HCT116 (cell line): Measurements from ENCODE around the gene MXD1. TPM values are rescaled to one million over a fixed set of nuclear protein-coding genes. Genes with fewer than 3 reads are reported as not detected.

Experiments used
- ATAC-seq: fragments of 200-7000 bp; cut with Tn5 transposase; 2 replicates; pipeline ENCODE4 v1.9.1; 2020; ENCODE audit warnings: mild to moderate bottlenecking, moderate library complexity
- BruUV-seq: library from RNA; stranded (reverse); fragments of 400-500 nt; replicated peaks from 2 replicates; lab custom pipeline; 2021; lab: Mats Ljungman, UMichigan
- CTCF ChIA-PET: fragments of 300-600 bp; sonication (Branson Sonifier 250); formaldehyde crosslinking; loops from one replicate; lab custom pipeline; 2021; ENCODE audit warnings: antibody characterized with exemption; lab: Charles Lee
- POLR2A ChIA-PET: fragments of 300-600, 350-600 bp; sonication (Branson Sonifier 250); formaldehyde crosslinking; loops from one replicate; lab custom pipeline; 2021; ENCODE audit warnings: antibody characterized with exemption; lab: Charles Lee
- RAD21 ChIA-PET, 2 experiments: fragments of 300-600 bp; sonication (Branson Sonifier 250); formaldehyde crosslinking; loops; one replicate each; lab custom pipeline; 2023; ENCODE audit warnings: low total read pairs in 2 of 2; ENCODE audit not compliant: uncharacterized antibody in 2 of 2, unreplicated experiment in 2 of 2, low non-redundant PET in 1 of 2; lab: Charles Lee
- DNase-seq: peaks from one replicate; pipeline ENCODE4 v3.0.0-alpha.2; 2010; ENCODE audit warnings: low read depth, low spot score
- H2AFZ ChIP-seq: fragments of 200-600 bp; shearing (Covaris generic), sonication (generic); 2 replicates; pipeline ENCODE4 v1.6.1; 2017; ENCODE audit warnings: low read depth, mixed run types, mixed read lengths, antibody characterized with exemption, low read length; ENCODE audit not compliant: poor library complexity, severe bottlenecking
- H3K27ac ChIP-seq: 2 replicates; pipeline ENCODE4 v1.5.1; 2012; ENCODE audit warnings: low read depth, low read length
- H3K27me3 ChIP-seq: fragments of 200-600 bp; sonication (generic); 2 replicates; pipeline ENCODE4 v1.6.1; 2016; ENCODE audit warnings: mixed run types, low read length, mixed read lengths; ENCODE audit not compliant: insufficient read depth
- H3K36me3 ChIP-seq, 2 experiments: fragments of 200-500 bp in 1 of 2; fragments of 200-600 bp in 1 of 2; sonication (Bioruptor generic) in 1 of 2; sonication (generic) in 1 of 2; 2 replicates each; pipeline versions ENCODE4 v1.5.1 to v1.6.1; 2014 to 2016; ENCODE audit warnings: low read length in 2 of 2, inconsistent platforms in 1 of 2, mixed read lengths in 1 of 2, mixed run types in 1 of 2; ENCODE audit not compliant: insufficient read depth in 2 of 2, control insufficient read depth in 1 of 2
- H3K4me1 ChIP-seq, 2 experiments: fragments of 200-600 bp in 1 of 2; sonication (generic) in 1 of 2; 2 replicates each; pipeline versions ENCODE4 v1.5.1 to v1.6.1; 2012 to 2017; ENCODE audit warnings: low read length in 2 of 2, inconsistent platforms in 1 of 2, mild to moderate bottlenecking in 1 of 2, mixed read lengths in 1 of 2, mixed run types in 1 of 2, moderate library complexity in 1 of 2; ENCODE audit not compliant: insufficient read depth in 2 of 2, control insufficient read depth in 1 of 2
- H3K4me2 ChIP-seq: fragments of 200-600 bp; sonication (generic); 2 replicates; pipeline ENCODE4 v1.6.1; 2017; ENCODE audit warnings: mixed run types, low read length, mixed read lengths
- H3K4me3 ChIP-seq, 2 experiments: fragments of 200-600 bp in 1 of 2; sonication (generic) in 1 of 2; replicated peaks in 1 of 2; 2 replicates each; pipeline ENCODE4 v1.5.1; 2011 to 2016; ENCODE audit warnings: low read length in 2 of 2, control low read depth in 1 of 2, low read depth in 1 of 2, mild to moderate bottlenecking in 1 of 2, mixed read lengths in 1 of 2, mixed run types in 1 of 2
- H3K79me2 ChIP-seq: fragments of 200-600 bp; sonication (generic); 2 replicates; pipeline ENCODE4 v1.6.1; 2017; ENCODE audit warnings: mild to moderate bottlenecking, mixed run types, low read length, moderate library complexity, mixed read lengths; ENCODE audit not compliant: insufficient read depth
- H3K9ac ChIP-seq: fragments of 200-600 bp; sonication (generic); 2 replicates; pipeline ENCODE4 v1.6.1; 2016; ENCODE audit warnings: low read length, mixed read lengths
- H3K9me2 ChIP-seq: fragments of 200-600 bp; sonication (generic), shearing (Covaris generic); 2 replicates; pipeline ENCODE4 v1.6.1; 2017; ENCODE audit warnings: mixed run types, mild to moderate bottlenecking, moderate library complexity; ENCODE audit not compliant: insufficient read depth
- H3K9me3 ChIP-seq, 2 experiments: fragments of 200-500 bp in 1 of 2; fragments of 200-600 bp in 1 of 2; sonication (Bioruptor generic) in 1 of 2; sonication (generic) in 1 of 2; 2 replicates each; pipeline ENCODE4 v1.6.1; 2014 to 2017; ENCODE audit warnings: low read length in 2 of 2, mixed read lengths in 2 of 2, inconsistent platforms in 1 of 2, low read depth in 1 of 2, mild to moderate bottlenecking in 1 of 2, mixed run types in 1 of 2, moderate library complexity in 1 of 2; ENCODE audit not compliant: control insufficient read depth in 1 of 2, insufficient read depth in 1 of 2
- H4K20me1 ChIP-seq: fragments of 200-600 bp; sonication (generic), shearing (Covaris generic); 2 replicates; pipeline ENCODE4 v1.6.1; 2017; ENCODE audit warnings: mixed run types, mild to moderate bottlenecking, moderate library complexity; ENCODE audit not compliant: insufficient read depth
- CBX3 ChIP-seq: IDR thresholded peaks from 2 replicates; pipeline ENCODE4 v1.6.1; 2012; ENCODE audit warnings: low read depth
- FOSL1 ChIP-seq: IDR thresholded peaks from 2 replicates; pipeline ENCODE4 v1.6.1; 2012; ENCODE audit warnings: low read depth
- MAX ChIP-seq: IDR thresholded peaks from 2 replicates; pipeline ENCODE4 v1.6.1; 2012
- POLR2AphosphoS5 ChIP-seq: IDR thresholded peaks from 2 replicates; pipeline ENCODE4 v1.6.1; 2011; ENCODE audit warnings: mild to moderate bottlenecking, low read depth, low read length, moderate library complexity
- RAD21 ChIP-seq: IDR thresholded peaks from 2 replicates; pipeline ENCODE4 v1.6.1; 2012; ENCODE audit warnings: low read depth, mild to moderate bottlenecking
- SRF ChIP-seq: IDR thresholded peaks from 2 replicates; pipeline ENCODE4 v1.6.1; 2012; ENCODE audit warnings: low read depth
- ZFX ChIP-seq: fragments of 450-650 bp; IDR thresholded peaks from 2 replicates; pipeline ENCODE4 v1.6.1; 2017
- intact Hi-C: fragments of 100-400 bp; cut with micrococcal nuclease; formaldehyde crosslinking; loops from 2 replicates; pipeline ENCODE4 v1.10.0; 2022
- total RNA-seq: library from RNA; stranded (reverse); gene quantifications from one replicate; pipeline ENCODE4 v1.2.1, GENCODE V29; 2021; ENCODE audit not compliant: unreplicated experiment
- TF ChIP-seq, protein P1 (sequence below): IDR thresholded peaks from 2 replicates; pipeline ENCODE4 v1.6.1; 2011; ENCODE audit warnings: mild to moderate bottlenecking, low read length, moderate library complexity; ENCODE audit not compliant: insufficient replicate concordance; ENCODE audit errors: extremely low read depth

The MXD1 gene
- total RNA-seq, 1 experiment from 2014 or later, result 10.3 TPM

DNA sequence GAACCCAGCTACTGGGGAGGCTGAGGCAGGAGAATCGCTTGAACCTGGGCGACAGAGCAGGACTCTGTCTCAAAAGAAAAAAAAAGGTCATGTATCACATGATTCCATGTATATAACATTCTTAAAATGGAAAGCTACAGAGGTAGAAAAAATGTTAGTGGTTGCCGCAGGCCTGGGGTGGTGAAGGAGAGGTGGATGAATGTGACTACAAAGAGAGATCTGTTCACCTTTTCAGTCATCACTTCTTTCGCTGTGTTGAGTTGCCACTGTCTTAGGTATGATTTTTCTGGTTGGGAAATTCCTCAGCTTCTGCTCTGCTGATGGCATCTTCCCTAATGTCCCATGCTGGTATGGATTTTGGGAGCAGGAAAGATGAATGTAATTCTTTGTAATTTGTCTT, 26.5 kb upstream of the MXD1 start:
- H2AFZ ChIP-seq, result no peak overlapping the region
- intact Hi-C loops, result no loop called here
- no peak overlapping the region for H3K27ac ChIP-seq
- H3K9me3 ChIP-seq, result no peaks in the 10 kb centered on the region
- no peaks in the 10 kb centered on the region for H3K79me2 ChIP-seq
- no peaks in the 10 kb centered on the region for H3K36me3 ChIP-seq
- H3K4me3 ChIP-seq, result no peak overlapping the region
- RAD21 ChIA-PET, result no interaction called here
- H3K9me2 ChIP-seq, result no peaks in the 10 kb centered on the region
- H3K4me1 ChIP-seq, result peaks cover 2% of the 10 kb centered on the region in 2 experiments; a peak in 3 of 4 replicates
- no peaks in the 10 kb centered on the region for H3K27me3 ChIP-seq
- CTCF ChIA-PET, result no interaction called here
- no peak overlapping the region for H3K9ac ChIP-seq
- TF ChIP-seq SRF (no peak), MAX (no peak), POLR2AphosphoS5 (no peak), CBX3 (no peak)
- H3K4me2 ChIP-seq, result no peak overlapping the region
- DNase-seq, result no peak
- POLR2A ChIA-PET, result interaction anchor here (0.6 kb wide), 1 partner anchor 301 kb away, joined by 3 read pairs; no protein-coding TSS in a partner anchor
- no peak for ATAC-seq
- H4K20me1 ChIP-seq, result no peaks in the 10 kb centered on the region
- BruUV-seq, result no TSS peak

DNA sequence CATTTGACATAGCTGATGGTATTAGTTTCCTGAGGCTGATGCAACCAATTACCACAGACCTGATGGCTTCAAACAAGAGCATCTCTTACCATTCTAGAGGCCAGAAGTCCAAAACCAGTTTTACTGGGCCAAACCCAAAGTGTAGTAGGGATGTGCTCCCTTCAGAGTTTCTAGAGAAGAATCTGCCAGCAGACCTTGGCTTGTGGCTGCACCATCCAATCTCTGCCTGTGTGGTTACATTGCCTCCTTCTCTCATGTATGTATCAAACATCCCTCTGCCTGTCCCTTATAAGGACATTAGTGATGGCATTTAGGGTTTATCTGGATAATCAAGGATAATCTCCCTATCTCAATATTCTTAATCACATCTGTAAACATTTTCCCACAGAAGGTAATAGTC, 25.6 kb upstream of the MXD1 start:
- POLR2A ChIA-PET, result interaction anchor here (0.7 kb wide), 1 partner anchor 454 kb away, joined by 3 read pairs; no protein-coding TSS in a partner anchor

More for the DNA sequence above, 25.6 kb upstream of the MXD1 start:
- ChIA-PET CTCF (no interaction called here), RAD21 (no interaction called here)
- no peak for TF ChIP-seq RAD21
- no peak for TF ChIP-seq ZFX
- TF ChIP-seq, protein P1, sequence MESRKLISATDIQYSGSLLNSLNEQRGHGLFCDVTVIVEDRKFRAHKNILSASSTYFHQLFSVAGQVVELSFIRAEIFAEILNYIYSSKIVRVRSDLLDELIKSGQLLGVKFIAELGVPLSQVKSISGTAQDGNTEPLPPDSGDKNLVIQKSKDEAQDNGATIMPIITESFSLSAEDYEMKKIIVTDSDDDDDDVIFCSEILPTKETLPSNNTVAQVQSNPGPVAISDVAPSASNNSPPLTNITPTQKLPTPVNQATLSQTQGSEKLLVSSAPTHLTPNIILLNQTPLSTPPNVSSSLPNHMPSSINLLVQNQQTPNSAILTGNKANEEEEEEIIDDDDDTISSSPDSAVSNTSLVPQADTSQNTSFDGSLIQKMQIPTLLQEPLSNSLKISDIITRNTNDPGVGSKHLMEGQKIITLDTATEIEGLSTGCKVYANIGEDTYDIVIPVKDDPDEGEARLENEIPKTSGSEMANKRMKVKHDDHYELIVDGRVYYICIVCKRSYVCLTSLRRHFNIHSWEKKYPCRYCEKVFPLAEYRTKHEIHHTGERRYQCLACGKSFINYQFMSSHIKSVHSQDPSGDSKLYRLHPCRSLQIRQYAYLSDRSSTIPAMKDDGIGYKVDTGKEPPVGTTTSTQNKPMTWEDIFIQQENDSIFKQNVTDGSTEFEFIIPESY, result no peak
- no peak for TF ChIP-seq FOSL1
- intact Hi-C loops, result no loop called here
- peaks cover 5% of the 10 kb centered on the region for H3K79me2 ChIP-seq
- H3K27me3 ChIP-seq, result no peaks in the 10 kb centered on the region
- no peak overlapping the region for H3K4me2 ChIP-seq
- no TSS peak for BruUV-seq
- H3K9me2 ChIP-seq, result no peaks in the 10 kb centered on the region
- no peak overlapping the region for H3K9ac ChIP-seq
- H4K20me1 ChIP-seq, result no peaks in the 10 kb centered on the region
- no peak overlapping the region for H2AFZ ChIP-seq
- peaks cover 2 to 5% of the 10 kb centered on the region in 2 experiments; a peak in 3 of 4 replicates for H3K4me1 ChIP-seq
- H3K4me3 ChIP-seq, result no peak overlapping the region
- DNase-seq, result no peak
- ATAC-seq, result no peak
- H3K36me3 ChIP-seq, result no peaks in the 10 kb centered on the region
- no peak overlapping the region for H3K27ac ChIP-seq
- H3K9me3 ChIP-seq, result no peaks in the 10 kb centered on the region
